GM18508 (cell line): ENCODE data around the gene SCAI.

Experiments used
- ATAC-seq: cut with Tn5 transposase; IDR thresholded peaks from one replicate; pipeline ENCODE4 v1.9.1; 2021; ENCODE audit warnings: moderate number of reproducible peaks; ENCODE audit not compliant: insufficient read depth, unreplicated experiment

Gene SCAI

DNA sequence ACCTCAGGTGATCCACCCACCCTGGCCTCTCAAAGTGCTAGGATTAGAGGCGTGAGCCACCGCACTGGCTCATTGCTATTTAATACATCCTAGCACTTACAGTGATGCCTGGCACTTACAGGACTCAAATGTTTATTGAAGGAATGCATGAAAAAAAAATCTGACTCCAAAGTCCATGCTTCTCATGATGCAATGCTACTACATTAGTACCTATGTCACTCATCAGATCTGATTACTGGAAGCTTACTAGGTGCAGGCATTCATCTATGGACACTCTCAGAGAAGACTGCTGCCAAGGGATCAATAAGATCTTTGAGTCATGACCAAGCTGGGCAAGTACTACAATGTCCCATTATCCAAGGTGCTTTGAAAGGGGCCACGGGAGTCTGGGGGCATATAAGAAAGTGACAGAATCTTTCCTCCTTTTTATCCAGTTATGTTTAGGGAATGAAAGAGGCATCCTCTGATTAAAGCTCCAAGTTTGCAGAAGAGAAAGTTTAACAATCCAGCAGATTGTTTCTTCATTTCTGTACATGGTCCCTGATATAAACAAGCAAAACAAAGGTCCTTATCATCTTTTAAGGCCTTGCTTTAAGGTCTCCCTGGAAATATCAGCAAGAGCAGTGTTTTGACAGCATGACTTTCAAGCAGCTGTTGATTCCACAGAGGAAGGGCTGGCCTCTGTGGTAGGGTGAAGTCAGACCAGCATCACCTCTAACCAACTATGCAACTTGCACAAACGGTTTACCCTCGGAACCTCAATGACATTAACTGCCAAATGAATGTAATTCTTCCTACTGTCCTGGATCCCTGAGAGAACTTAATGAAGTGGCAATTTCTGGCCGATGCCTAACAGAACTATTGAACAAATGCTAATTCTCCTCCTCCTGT, 245.5 kb downstream of the SCAI start:
- no peak for ATAC-seq

GRCh38 chr9:124894741-124895170, 248.6 kb downstream of the SCAI start:
- no peak for ATAC-seq

- no peak for ATAC-seq
These were observed 249.1 kb downstream of the SCAI start for GRCh38 chr9:124894035-124894740.
